ENCODE data around the gene BCOR. TPM values are rescaled to one million over a fixed set of nuclear protein-coding genes. Genes with fewer than 3 reads are reported as not detected.

BCOR gene
- total and polyA plus RNA-seq, 9 of the 15 experiments (the other 6 are each of a cell fraction or from before 2014, with no cell fraction given): 27.5 to 113 (median 37.6) TPM

DNA sequence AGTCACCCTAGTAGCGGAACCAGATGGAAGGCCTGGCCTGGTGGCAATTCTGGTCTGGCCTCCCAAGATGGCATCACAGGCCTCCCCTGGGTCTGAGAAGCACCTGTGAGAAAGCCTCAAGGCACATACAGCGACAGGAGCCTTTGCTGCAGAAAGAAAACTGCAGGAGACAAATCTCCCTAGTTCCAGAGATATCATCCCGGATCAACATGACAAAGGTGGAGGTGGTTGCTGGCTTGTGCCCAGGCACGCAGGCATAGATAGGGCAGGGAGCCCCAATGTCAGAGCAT is 93.6 kb downstream of the BCOR start:
- no peak for ATAC-seq
- peak overlapping the region in 1 of 2 experiments; percentile 71; a peak in 2 of 4 replicates for H3K9ac ChIP-seq (ENCODE audit: insufficient read depth in 1 of 2, low read depth in 2 of 2, low read length in 2 of 2)
- intact Hi-C loops (cut with micrococcal nuclease) (no loop called here), in situ Hi-C loops (cut with MboI) (no loop called here)
- CTCF ChIA-PET (ENCODE audit: low intra/inter-chr PET ratio): no interaction called here
- TF ChIP-seq RFX7 (CRISPR knock-in tag; IDR thresholded peaks at IDR 0.05) (no peak), FOXA3 (CRISPR knock-in tag; conservative IDR thresholded peaks at IDR 0.05 in 1 of 2, IDR thresholded peaks at IDR 0.05 in 1 of 2) (no peak)
- no peak overlapping the region for H3K4me3 ChIP-seq
- 76% methylated on average over 3 of the region's 4 CpGs for WGBS (ENCODE audit: insufficient coverage, low coverage, missing lambda C conversion rate)
- no peak for DNase-seq (ENCODE audit: extremely low read depth in 1 of 4, low spot score in 3 of 4)
- no peaks in the 10 kb centered on the region for H4K20me1 ChIP-seq (replicated peaks; ENCODE audit: control insufficient read depth, insufficient read depth, low read length)
- H2AFZ ChIP-seq (ENCODE audit: low read depth, low read length): no peak overlapping the region
- H3K36me3 ChIP-seq (ENCODE audit: control insufficient read depth, insufficient read depth, low read length): no peaks in the 10 kb centered on the region
- no peak for FAIRE-seq
- peaks cover 12 to 16% of the 10 kb centered on the region in 2 experiments; a peak in 4 of 5 replicates for H3K4me1 ChIP-seq (replicated peaks in 1 of 2; ENCODE audit: control insufficient read depth in 2 of 2, insufficient read depth in 2 of 2, low read length in 2 of 2)
- no TSS peak for BruUV-seq (replicated peaks)
- H3K9me1 ChIP-seq (ENCODE audit: control insufficient read depth, insufficient read depth, low read length): no peaks in the 10 kb centered on the region
- POLR2A ChIA-PET: no interaction called here
- no peaks in the 10 kb centered on the region for H3K79me2 ChIP-seq (ENCODE audit: control insufficient read depth, insufficient read depth, low read length)
- H3K9me3 ChIP-seq (replicated peaks; ENCODE audit: control insufficient read depth, insufficient read depth, low read depth, low read length): no peaks in the 10 kb centered on the region
- no peak overlapping the region for H3K27ac ChIP-seq (ENCODE audit: extremely low read depth, low read depth, low read length)
- H3K27me3 ChIP-seq (ENCODE audit: control insufficient read depth in 2 of 2, insufficient read depth in 2 of 2, low read length in 2 of 2): no peaks in the 10 kb centered on the region
- H3K4me2 ChIP-seq (ENCODE audit: insufficient read depth, low read length): no peak overlapping the region

DNA sequence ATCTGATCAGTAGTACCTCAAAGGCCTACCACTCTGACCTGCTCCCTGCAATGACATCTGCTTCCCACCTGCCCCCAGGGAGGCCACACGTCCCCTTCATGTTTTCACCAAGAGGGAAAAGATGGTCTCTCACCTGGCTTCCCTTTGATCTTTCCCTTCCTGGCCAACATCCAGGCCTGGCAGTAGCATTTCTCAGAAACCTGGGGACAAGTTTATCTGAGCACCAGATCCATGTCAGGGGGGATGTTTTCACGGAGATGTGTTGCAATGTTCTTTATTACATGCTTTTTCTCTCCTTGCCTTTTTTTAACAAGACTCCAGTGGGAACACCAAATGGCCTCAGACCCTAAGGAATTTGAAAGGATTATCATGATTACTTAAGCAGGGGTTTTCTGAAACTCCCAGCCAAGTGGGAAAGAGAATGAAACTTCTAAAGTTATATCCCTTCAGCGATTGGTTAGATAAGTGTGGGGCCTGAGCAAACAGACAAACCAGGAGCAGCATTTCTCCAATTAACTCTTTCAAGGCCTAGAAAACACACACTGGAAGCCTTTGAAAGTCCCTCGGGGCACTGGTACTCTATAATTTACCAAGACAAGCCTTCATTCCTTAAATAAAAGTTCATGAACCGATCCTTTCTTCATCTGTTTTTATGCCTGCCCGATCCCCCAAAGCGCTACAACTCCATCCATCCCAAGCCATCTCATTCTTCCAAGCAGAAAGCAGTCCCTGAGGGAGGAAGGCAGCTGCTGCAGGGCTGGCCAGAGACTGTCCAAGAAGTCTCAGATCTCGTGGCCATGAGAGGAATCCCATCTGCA is 94.1 kb downstream of the BCOR start:
- Histone ChIP-seq H4K20me1 (replicated peaks; ENCODE audit: control insufficient read depth, insufficient read depth, low read length) (no peaks in the 10 kb centered on the region), H3K9me1 (ENCODE audit: control insufficient read depth, insufficient read depth, low read length) (no peaks in the 10 kb centered on the region), H3K27me3 (ENCODE audit: control insufficient read depth in 2 of 2, insufficient read depth in 2 of 2, low read length in 2 of 2) (no peaks in the 10 kb centered on the region), H3K9me3 (replicated peaks; ENCODE audit: control insufficient read depth, insufficient read depth, low read depth, low read length) (no peaks in the 10 kb centered on the region), H3K36me3 (ENCODE audit: control insufficient read depth, insufficient read depth, low read length) (no peaks in the 10 kb centered on the region), H3K9ac (ENCODE audit: insufficient read depth in 1 of 2, low read depth in 2 of 2, low read length in 2 of 2) (peak overlapping the region in 1 of 2 experiments; percentile 76; a peak in 2 of 4 replicates), H3K27ac (ENCODE audit: extremely low read depth, low read depth, low read length) (no peak overlapping the region), H2AFZ (ENCODE audit: low read depth, low read length) (no peak overlapping the region), H3K79me2 (ENCODE audit: control insufficient read depth, insufficient read depth, low read length) (no peaks in the 10 kb centered on the region), H3K4me1 (replicated peaks in 1 of 2; ENCODE audit: control insufficient read depth in 2 of 2, insufficient read depth in 2 of 2, low read length in 2 of 2) (peaks cover 8 to 16% of the 10 kb centered on the region in 2 experiments; a peak in 4 of 5 replicates), H3K4me2 (ENCODE audit: insufficient read depth, low read length) (no peak overlapping the region), H3K4me3 (no peak overlapping the region)
- WGBS (ENCODE audit: insufficient coverage, low coverage, missing lambda C conversion rate): 20% methylated on average over 8 of the region's 8 CpGs
- no peak for FAIRE-seq
- POLR2A ChIA-PET: interaction anchor here (0.7 to 1.2 kb wide), 2 partner anchors 10 to 45 kb away, joined by 3 to 4 read pairs; no protein-coding TSS in a partner anchor
- intact Hi-C loops (cut with micrococcal nuclease) (no loop called here), in situ Hi-C loops (cut with MboI) (no loop called here)
- peak; percentile 65 for ATAC-seq
- CTCF ChIA-PET (ENCODE audit: low intra/inter-chr PET ratio): no interaction called here
- TF ChIP-seq CEBPB (tag; IDR thresholded peaks at IDR 0.05) (peak; percentile 63), CBFA2T3 (IDR thresholded peaks at IDR 0.05) (no peak), CEBPG (CRISPR knock-in tag; IDR thresholded peaks at IDR 0.05) (no peak), CEBPG (tag; conservative IDR thresholded peaks at IDR 0.05 in 1 of 2, IDR thresholded peaks at IDR 0.05 in 1 of 2) (0 out of 4 replicates have a peak, but pooled peaks of 1 of the 2 experiments have one; percentile 12), LEF1 (IDR thresholded peaks at IDR 0.05) (peak; percentile 68)
- DNase-seq (ENCODE audit: extremely low read depth in 1 of 4, low spot score in 3 of 4): no peak
- BruUV-seq (replicated peaks): no TSS peak
